ENCODE results near the gene GDAP1L1. TPM values are rescaled to one million over a fixed set of nuclear protein-coding genes. Genes with fewer than 3 reads are reported as not detected.
A peak's percentile ranks its signal among the peaks of the same experiment; 100 is the strongest.
"Not testable (repeated sequence)": the region's sequence is repeated elsewhere in the genome, so short reads cannot be mapped to it uniquely, and the experiment has no call there.

The GDAP1L1 gene
- total RNA-seq, 1 experiment from 2014 or later: 4.2 TPM

DNA sequence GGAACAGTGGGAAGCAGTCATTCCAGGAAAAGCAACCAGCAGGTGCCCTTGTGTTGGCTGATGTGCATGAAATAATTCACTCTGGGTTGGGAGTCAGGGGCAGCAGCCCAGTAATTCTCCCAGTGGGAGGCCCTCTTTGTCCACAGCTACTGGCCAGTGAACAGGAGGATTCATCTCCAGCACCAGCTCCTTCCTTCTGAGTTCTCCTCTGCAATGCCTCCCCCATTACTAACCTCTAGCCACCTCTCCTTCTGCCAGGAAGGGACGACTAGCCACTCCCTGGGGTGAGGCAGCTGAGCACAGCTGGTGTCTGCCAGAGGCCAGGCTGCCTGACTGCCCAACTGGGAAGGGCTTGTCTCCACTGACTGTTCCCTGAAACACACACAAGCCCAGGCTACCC is 77.2 kb downstream of the GDAP1L1 start:
- Histone ChIP-seq H3K36me3 (ENCODE audit: control insufficient read depth, insufficient read depth, low read length) (no peaks in the 10 kb centered on the region), H3K4me3 (ENCODE audit: low read depth, low read length) (no peak overlapping the region), H3K9me3 (no peaks in the 10 kb centered on the region), H3K27me3 (replicated peaks; ENCODE audit: control insufficient read depth, insufficient read depth, low read length) (no peaks in the 10 kb centered on the region), H3K4me1 (no peaks in the 10 kb centered on the region)
- POLR2A ChIA-PET: no interaction called here
- H3K4me1 Mint-ChIP-seq (ENCODE audit: low read depth, unreplicated experiment): no peaks in the 10 kb centered on the region
- no TSS peak for BruUV-seq (replicated peaks)
- no peak overlapping the region for H3K27ac Mint-ChIP-seq (ENCODE audit: unreplicated experiment)
- no peak for DNase-seq
- H3K4me3 Mint-ChIP-seq (ENCODE audit: unreplicated experiment): no peak overlapping the region
- H3K36me3 Mint-ChIP-seq (ENCODE audit: insufficient read depth, unreplicated experiment): no peaks in the 10 kb centered on the region
- H3K9me3 Mint-ChIP-seq (ENCODE audit: unreplicated experiment): no peaks in the 10 kb centered on the region
- H3K27me3 Mint-ChIP-seq (ENCODE audit: insufficient read depth, unreplicated experiment): no peaks in the 10 kb centered on the region
- CTCF ChIA-PET: interaction anchor here (0.7 to 1.0 kb wide), 2 partner anchors 14 to 27 kb away, joined by 3 read pairs; partner anchors contain the start of gene FITM2
- intact Hi-C loops (cut with micrococcal nuclease; ENCODE audit: unreplicated experiment): no loop called here
- TF ChIP-seq, protein P1, sequence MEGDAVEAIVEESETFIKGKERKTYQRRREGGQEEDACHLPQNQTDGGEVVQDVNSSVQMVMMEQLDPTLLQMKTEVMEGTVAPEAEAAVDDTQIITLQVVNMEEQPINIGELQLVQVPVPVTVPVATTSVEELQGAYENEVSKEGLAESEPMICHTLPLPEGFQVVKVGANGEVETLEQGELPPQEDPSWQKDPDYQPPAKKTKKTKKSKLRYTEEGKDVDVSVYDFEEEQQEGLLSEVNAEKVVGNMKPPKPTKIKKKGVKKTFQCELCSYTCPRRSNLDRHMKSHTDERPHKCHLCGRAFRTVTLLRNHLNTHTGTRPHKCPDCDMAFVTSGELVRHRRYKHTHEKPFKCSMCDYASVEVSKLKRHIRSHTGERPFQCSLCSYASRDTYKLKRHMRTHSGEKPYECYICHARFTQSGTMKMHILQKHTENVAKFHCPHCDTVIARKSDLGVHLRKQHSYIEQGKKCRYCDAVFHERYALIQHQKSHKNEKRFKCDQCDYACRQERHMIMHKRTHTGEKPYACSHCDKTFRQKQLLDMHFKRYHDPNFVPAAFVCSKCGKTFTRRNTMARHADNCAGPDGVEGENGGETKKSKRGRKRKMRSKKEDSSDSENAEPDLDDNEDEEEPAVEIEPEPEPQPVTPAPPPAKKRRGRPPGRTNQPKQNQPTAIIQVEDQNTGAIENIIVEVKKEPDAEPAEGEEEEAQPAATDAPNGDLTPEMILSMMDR (IDR thresholded peaks at IDR 0.05; ENCODE audit: insufficient read depth in 1 of 2, low read depth in 1 of 2, low read length in 1 of 2, severe bottlenecking in 1 of 2, unreplicated experiment in 1 of 2): no peak

DNA sequence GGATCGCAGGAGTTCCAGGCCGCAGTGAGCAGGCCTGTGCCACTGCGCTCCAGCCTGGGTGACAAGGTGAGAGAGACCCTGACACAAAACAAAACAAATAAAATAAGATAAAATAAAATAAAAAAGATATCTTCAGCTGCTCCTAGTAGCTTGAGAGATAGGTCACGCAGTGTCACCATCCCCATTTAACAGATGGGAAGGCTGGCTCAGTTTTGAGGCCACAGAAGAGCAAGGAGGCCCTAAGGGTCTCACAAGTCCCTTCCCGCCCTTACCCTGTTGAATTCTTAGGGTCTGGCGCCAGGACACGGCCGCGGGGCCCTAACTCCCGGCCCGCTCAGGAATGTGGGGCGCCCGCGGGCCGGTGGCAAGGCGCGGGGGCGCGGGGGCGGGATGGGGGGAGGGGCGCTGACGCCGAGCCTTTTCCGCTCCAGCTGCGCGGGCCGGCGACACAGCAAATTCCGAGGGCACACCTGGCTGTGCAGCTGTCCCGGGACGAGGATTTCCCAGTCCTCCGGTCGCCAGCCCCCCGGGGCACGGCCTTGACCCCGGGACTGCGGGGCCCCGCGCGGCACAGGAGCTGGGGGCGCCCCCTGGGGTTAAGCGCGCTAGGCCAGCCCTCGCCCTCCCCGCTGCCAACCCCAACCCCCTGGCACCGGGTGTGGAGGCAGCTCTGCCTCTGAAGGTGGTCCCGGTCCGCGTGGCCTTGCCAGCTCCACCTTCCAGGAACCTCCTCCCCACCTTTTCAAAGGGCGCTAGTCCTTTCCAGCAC is 79.5 kb downstream of the GDAP1L1 start:
- H3K9me3 Mint-ChIP-seq (ENCODE audit: unreplicated experiment): no peaks in the 10 kb centered on the region
- Histone ChIP-seq H3K4me1 (no peaks in the 10 kb centered on the region), H3K36me3 (ENCODE audit: control insufficient read depth, insufficient read depth, low read length) (no peaks in the 10 kb centered on the region), H3K4me3 (ENCODE audit: low read depth, low read length) (peak overlapping the region; percentile 36), H3K27me3 (replicated peaks; ENCODE audit: control insufficient read depth, insufficient read depth, low read length) (no peaks in the 10 kb centered on the region), H3K9me3 (no peaks in the 10 kb centered on the region)
- intact Hi-C loops (cut with micrococcal nuclease; ENCODE audit: unreplicated experiment): no loop called here
- H3K4me3 Mint-ChIP-seq (ENCODE audit: unreplicated experiment): peak overlapping the region; percentile 49
- no TSS peak for BruUV-seq (replicated peaks)
- H3K27ac Mint-ChIP-seq (ENCODE audit: unreplicated experiment): peak overlapping the region; percentile 46
- TF ChIP-seq, protein P1 (IDR thresholded peaks at IDR 0.05; ENCODE audit: insufficient read depth in 1 of 2, low read depth in 1 of 2, low read length in 1 of 2, severe bottlenecking in 1 of 2, unreplicated experiment in 1 of 2): no peak
- ChIA-PET POLR2A (interaction anchor here (0.6 to 0.7 kb wide), 2 partner anchors 21 to 115 kb away, joined by 3 to 5 read pairs; no protein-coding TSS in a partner anchor), CTCF (interaction anchor here (0.9 to 1.3 kb wide), 2 partner anchors 16 to 25 kb away, joined by 4 read pairs; partner anchors contain the start of gene FITM2)
- no peaks in the 10 kb centered on the region for H3K4me1 Mint-ChIP-seq (ENCODE audit: low read depth, unreplicated experiment)
- H3K36me3 Mint-ChIP-seq (ENCODE audit: insufficient read depth, unreplicated experiment): no peaks in the 10 kb centered on the region
- no peaks in the 10 kb centered on the region for H3K27me3 Mint-ChIP-seq (ENCODE audit: insufficient read depth, unreplicated experiment)
- DNase-seq: peak in 1 of 2 experiments; percentile 42

DNA sequence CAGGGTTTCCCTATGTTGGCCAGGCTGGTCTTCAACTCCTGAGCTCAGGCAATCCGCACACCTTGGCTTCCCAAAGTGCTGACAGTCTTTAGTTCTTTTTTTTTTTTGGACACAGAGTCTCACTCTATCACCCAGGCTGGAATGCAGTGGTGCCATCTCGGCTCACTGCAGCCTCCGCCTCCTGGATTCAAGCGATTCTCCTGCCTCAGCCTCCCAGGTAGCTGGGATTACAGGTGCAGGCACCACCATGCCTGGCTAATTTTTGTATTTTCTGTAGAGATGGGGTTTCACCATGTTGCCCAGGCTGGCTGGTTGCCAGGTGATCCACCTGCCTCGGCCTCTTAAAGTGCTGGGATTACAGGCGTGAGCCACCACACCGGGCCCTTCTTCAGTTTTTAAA is 80.6 kb downstream of the GDAP1L1 start:
- H3K27ac Mint-ChIP-seq (ENCODE audit: unreplicated experiment); H3K9me3 Mint-ChIP-seq (ENCODE audit: unreplicated experiment); intact Hi-C loops (cut with micrococcal nuclease; ENCODE audit: unreplicated experiment); H3K4me3 Mint-ChIP-seq (ENCODE audit: unreplicated experiment); H3K9me3 ChIP-seq; DNase-seq; H3K27me3 ChIP-seq (replicated peaks; ENCODE audit: control insufficient read depth, insufficient read depth, low read length); H3K36me3 ChIP-seq (ENCODE audit: control insufficient read depth, insufficient read depth, low read length); H3K36me3 Mint-ChIP-seq (ENCODE audit: insufficient read depth, unreplicated experiment); H3K4me1 ChIP-seq; BruUV-seq (replicated peaks); H3K4me3 ChIP-seq (ENCODE audit: low read depth, low read length); H3K4me1 Mint-ChIP-seq (ENCODE audit: low read depth, unreplicated experiment); H3K27me3 Mint-ChIP-seq (ENCODE audit: insufficient read depth, unreplicated experiment): not testable (repeated sequence)
- ChIA-PET POLR2A (interaction anchor here (0.7 kb wide), 1 partner anchor 111 kb away, joined by 4 read pairs; no protein-coding TSS in a partner anchor), CTCF (interaction anchor here (0.9 kb wide), 1 partner anchor 131 kb away, joined by 3 read pairs; no protein-coding TSS in a partner anchor)
